ENCODE measurements around the gene SLC35B2.

SLC35B2 gene

DNA sequence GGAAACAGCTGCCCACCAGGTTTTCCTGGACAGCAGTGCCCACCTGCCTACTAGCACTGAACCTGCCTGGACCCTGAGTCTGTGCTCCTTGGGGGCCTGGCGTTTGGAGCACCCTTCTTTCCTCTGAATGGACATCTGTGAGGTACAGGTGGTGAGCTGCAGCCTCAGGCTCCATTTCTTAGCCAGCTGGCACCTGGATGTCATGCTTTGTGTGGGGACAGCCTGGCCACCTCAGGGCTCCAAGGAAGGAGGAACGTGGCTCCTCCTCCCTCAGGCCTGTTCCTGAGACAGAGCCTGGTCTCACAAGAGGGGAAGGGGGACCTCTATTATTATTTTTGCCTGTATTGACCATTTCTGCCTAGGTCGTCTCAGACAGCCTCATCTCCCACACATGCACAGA lies 21.0 kb upstream of the SLC35B2 start:
- Histone ChIP-seq H3K4me1 (ENCODE audit: control insufficient read depth, insufficient read depth, low read length) (no peaks in the 10 kb centered on the region), H3K36me3 (ENCODE audit: control insufficient read depth in 2 of 2, insufficient read depth in 1 of 2, low read length in 2 of 2) (no peaks in the 10 kb centered on the region), H3K4me3 (ENCODE audit: low read depth, low read length) (no peak overlapping the region), H3K27ac (ENCODE audit: extremely low read depth, low read depth, low read length) (no peak overlapping the region), H3K9me3 (ENCODE audit: control insufficient read depth, insufficient read depth, low read depth, low read length) (no peaks in the 10 kb centered on the region)
- no peak for TF ChIP-seq KLF9 (tag by site-specific recombination; IDR thresholded peaks at IDR 0.05; ENCODE audit: low read depth)
- POLR2A ChIA-PET = interaction anchor here (1.6 kb wide), 1 partner anchor 10 kb away, joined by 5 read pairs; no protein-coding TSS in a partner anchor
- CTCF ChIA-PET = interaction anchor here (0.6 to 4.7 kb wide), 8 partner anchors 9 to 106 kb away, joined by 3 to 32 read pairs (median 3); partner anchors contain the start of genes AARS2 and TMEM151B

DNA sequence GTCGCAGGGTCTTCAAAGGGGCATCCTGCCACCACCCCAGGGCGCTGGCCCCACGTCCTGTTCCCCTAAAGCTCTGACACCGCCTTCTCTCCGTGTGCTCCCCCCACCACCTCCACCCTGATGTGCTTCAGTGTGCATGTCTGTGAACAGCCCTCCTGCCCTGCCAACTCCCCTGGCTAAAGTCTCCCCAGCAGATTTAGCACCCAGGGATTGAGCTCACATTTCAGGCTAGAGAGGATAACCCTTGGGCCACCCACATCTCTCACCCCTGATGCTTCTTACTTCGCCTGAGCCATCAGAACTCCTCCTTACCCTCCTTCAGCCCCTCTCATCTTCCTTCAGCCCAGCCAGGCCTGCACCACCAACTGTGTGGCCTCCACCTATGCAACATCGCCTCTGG lies 20.4 kb upstream of the SLC35B2 start:
- Histone ChIP-seq H3K4me3 (ENCODE audit: low read depth, low read length) (no peak overlapping the region), H3K4me1 (ENCODE audit: control insufficient read depth, insufficient read depth, low read length) (no peaks in the 10 kb centered on the region), H3K27ac (ENCODE audit: extremely low read depth, low read depth, low read length) (no peak overlapping the region), H3K36me3 (ENCODE audit: control insufficient read depth in 2 of 2, insufficient read depth in 1 of 2, low read length in 2 of 2) (no peaks in the 10 kb centered on the region), H3K9me3 (ENCODE audit: control insufficient read depth, insufficient read depth, low read depth, low read length) (no peaks in the 10 kb centered on the region)
- no peak for TF ChIP-seq ZBTB44 (tag by site-specific recombination; IDR thresholded peaks at IDR 0.05)
- no peak for TF ChIP-seq ZNF274 (IDR thresholded peaks at IDR 0.05; ENCODE audit: low read length)
- no peak for TF ChIP-seq ZNF274 (tag by site-specific recombination; IDR thresholded peaks at IDR 0.05; ENCODE audit: borderline replicate concordance)
- TF ChIP-seq GLIS1 (tag by site-specific recombination; IDR thresholded peaks at IDR 0.05) = peak; percentile 52; the same call in 1 of the 2 replicates
- TF ChIP-seq, protein P1, sequence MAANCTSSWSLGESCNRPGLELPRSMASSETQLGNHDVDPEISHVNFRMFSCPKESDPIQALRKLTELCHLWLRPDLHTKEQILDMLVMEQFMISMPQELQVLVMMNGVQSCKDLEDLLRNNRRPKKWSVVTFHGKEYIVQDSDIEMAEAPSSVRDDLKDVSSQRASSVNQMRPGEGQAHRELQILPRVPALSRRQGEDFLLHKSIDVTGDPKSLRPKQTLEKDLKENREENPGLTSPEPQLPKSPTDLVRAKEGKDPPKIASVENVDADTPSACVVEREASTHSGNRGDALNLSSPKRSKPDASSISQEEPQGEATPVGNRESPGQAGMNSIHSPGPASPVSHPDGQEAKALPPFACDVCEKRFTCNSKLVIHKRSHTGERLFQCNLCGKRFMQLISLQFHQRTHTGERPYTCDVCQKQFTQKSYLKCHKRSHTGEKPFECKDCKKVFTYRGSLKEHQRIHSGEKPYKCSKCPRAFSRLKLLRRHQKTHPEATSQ (tag by site-specific recombination; IDR thresholded peaks at IDR 0.05) = no peak
- no peak for TF ChIP-seq ZNF571 (tag by site-specific recombination; IDR thresholded peaks at IDR 0.05)
- TF ChIP-seq ZNF248 (tag by site-specific recombination; IDR thresholded peaks at IDR 0.05) = no peak
- TF ChIP-seq ZIC2 (tag by site-specific recombination; IDR thresholded peaks at IDR 0.05) = peak; percentile 36
- no peak for TF ChIP-seq ZSCAN4 (tag by site-specific recombination; IDR thresholded peaks at IDR 0.05)
- no peak for TF ChIP-seq ZNF404 (tag by site-specific recombination; IDR thresholded peaks at IDR 0.05)
- no peak for TF ChIP-seq ZBTB17 (tag by site-specific recombination; IDR thresholded peaks at IDR 0.05)
- TF ChIP-seq OSR2 (tag by site-specific recombination; IDR thresholded peaks at IDR 0.05) = no peak
- no peak for TF ChIP-seq ZNF518A (tag by site-specific recombination; conservative IDR thresholded peaks at IDR 0.05; ENCODE audit: low read depth)
- no peak for TF ChIP-seq KLF16 (tag by site-specific recombination; IDR thresholded peaks at IDR 0.05)
- TF ChIP-seq ZNF624 (tag by site-specific recombination; IDR thresholded peaks at IDR 0.05) = no peak
- TF ChIP-seq ZNF266 (tag by site-specific recombination; IDR thresholded peaks at IDR 0.05; ENCODE audit: low read depth) = no peak
- no peak for TF ChIP-seq ZBTB10 (tag by site-specific recombination; IDR thresholded peaks at IDR 0.05)
- CTCF ChIA-PET = interaction anchor here (0.6 to 4.7 kb wide), 5 partner anchors 9 to 105 kb away, joined by 3 to 32 read pairs (median 3); partner anchors contain the start of genes AARS2 and TMEM151B
- POLR2A ChIA-PET = interaction anchor here (0.6 to 1.6 kb wide), 2 partner anchors 9 to 1331 kb away, joined by 4 to 5 read pairs; no protein-coding TSS in a partner anchor

Data from HEK293 (cell line).